ENCODE results near the gene MAPK6.

DNA sequence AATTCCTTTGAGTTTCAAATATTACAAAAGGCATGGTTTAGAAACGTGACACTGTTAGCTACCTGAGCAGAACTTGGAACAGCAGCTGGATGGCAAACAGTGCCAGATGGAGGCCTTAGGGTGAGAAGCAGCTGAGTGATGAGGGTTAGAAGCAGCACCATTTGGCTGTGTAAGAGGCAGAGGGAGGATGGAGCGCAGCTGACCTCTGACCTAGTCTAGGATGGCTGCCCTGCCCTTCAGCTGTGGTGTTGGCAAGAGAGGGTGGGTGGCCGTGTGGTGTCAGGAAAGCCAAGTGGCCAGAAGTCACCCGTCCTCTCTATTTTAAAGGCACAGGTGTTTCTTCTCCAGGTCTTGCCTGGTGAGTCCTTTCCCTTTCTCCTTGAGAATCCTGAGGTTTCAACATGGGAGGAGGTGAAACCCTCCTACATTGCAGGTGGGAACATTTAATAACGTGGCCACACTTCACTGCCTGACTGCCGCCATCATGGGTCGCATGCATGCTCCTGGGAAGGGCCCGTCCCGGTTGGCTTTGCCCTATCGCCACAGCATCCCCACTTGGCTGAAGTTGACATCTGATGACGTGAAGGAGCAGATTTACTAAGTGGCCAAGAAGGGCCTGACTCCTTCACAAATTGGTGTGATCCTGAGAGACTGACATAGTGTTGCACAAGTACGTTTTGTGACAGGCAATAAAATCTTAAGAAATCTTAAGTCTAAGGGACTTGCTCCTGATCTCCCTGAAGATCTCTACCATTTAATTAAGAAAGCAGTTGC is 76.0 kb downstream of the MAPK6 start:
- TF ChIP-seq TAF1 (IDR thresholded peaks at IDR 0.05; ENCODE audit: low read depth) (no peak), EZH2 (IDR thresholded peaks at IDR 0.05; ENCODE audit: borderline replicate concordance, insufficient read depth, low read length, poor library complexity, severe bottlenecking) (no peak), EP300 (conservative IDR thresholded peaks at IDR 0.05; ENCODE audit: poor library complexity, severe bottlenecking) (no peak)
- TF ChIP-seq, protein P1, sequence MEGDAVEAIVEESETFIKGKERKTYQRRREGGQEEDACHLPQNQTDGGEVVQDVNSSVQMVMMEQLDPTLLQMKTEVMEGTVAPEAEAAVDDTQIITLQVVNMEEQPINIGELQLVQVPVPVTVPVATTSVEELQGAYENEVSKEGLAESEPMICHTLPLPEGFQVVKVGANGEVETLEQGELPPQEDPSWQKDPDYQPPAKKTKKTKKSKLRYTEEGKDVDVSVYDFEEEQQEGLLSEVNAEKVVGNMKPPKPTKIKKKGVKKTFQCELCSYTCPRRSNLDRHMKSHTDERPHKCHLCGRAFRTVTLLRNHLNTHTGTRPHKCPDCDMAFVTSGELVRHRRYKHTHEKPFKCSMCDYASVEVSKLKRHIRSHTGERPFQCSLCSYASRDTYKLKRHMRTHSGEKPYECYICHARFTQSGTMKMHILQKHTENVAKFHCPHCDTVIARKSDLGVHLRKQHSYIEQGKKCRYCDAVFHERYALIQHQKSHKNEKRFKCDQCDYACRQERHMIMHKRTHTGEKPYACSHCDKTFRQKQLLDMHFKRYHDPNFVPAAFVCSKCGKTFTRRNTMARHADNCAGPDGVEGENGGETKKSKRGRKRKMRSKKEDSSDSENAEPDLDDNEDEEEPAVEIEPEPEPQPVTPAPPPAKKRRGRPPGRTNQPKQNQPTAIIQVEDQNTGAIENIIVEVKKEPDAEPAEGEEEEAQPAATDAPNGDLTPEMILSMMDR (IDR thresholded peaks at IDR 0.05; ENCODE audit: poor library complexity, severe bottlenecking) = no peak

Data from neural cell (in vitro differentiated cells).